ENCODE results near the gene MVB12A.

The MVB12A gene

DNA sequence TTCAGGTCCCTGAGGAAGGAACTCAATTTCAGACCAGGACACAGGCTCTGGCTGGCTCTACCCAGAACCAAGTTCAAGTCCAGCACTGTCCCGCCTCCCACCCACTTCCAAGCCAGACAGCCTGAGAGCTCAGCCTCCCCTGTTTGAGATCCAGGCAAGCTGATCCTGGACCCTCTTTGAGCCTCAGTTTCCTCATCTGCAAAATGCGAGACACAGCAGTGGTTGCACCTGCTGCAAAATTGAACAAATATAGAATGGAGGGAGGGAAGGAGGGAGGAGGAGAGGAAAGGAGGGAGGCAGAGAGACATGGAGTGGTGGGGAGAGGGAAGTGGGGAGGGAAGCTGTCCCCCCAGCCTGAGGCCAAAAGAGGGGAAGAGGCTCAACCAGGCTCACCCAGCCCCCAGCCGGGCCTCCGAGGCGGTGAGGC is 27.9 kb downstream of the MVB12A start:
- DNase-seq, result no peak

DNA sequence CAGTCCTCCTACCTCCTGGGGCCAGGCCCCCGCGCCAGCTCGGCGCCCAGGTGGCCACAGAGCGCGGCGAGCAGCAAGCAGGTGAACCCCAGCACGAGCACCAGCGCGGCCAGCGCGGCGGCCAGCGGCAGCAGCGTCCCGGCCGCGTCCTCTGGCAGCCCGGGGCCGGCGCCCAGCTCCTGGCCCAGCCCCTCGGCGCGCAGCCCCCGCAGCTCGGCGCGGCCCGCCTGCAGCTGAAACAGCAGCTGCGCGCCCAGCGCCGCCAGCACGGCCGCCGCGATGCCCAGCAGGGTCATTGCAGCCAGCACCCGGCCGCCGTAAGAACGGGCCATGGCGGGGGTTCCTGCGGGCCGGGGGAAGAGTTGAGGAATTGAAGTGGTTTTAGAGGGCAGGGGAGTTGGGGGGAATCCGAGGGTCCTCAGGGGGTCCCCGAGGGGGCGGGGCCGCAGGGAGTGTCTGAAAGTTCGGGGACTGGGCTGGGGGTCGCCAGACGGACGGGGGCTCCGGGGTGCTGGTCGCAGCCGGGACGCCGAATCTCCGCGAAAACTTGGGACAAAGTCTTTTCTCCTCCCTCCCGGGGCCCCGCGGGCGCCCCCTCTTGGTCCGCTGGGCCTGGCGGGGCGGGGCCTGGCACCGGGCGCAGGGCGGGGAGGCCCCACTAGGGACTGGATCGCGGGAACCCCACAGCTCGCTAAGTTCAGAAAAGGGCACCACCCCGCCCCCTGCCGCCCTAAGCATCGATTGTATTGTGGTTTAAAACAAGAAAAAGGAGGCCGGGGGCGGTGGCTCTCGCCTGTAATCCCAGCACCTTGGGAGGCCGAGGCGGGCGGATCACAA is 28.5 kb downstream of the MVB12A start, which contains the start of gene TMEM221:
TMEM221 (minus strand) TSS at position 538 of the 837 bp plus-strand sequence; CDS start at position 332, 206 bp downstream.
- DNase-seq, result peak in 1 of 2 experiments; percentile 15

DNA sequence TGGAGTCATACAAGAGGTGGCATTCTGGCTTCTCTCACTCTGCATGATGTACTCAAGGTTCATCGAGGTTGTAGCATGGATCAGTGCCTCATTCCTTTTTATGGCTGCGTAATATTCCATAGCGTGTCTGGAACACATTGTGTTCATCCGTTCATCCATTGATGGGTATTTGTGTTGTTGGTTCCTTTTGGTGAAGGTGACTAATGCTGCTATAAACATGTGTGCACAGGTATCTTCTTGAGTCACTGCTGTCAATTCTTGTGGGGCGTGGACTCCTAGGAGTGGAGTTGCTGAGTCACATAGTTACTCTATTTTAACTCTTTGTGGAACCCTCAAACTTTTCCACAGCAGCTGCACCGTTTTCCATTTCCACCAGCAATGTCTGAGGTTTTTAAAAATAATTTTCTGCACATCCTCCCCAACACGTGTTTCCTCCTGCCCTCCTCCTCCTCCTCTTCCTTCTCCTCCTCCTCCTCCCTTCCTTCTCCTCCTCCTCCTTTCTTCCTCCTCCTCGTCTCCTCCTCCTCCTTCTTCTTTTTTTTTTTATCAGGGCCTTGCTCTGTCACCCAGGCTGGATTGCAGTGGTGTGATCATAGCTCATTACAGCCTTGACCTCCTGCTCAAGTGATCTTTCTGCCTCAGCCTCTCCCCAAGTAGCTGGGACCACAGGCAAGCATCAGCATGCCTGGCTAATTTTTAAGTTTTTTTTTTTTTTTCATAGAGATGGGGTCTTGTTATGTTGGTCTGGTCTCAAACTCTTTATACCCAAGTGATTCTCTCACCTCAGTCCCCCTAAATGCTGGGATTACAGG is 30.6 kb downstream of the MVB12A start:
- no peak for DNase-seq

DNA sequence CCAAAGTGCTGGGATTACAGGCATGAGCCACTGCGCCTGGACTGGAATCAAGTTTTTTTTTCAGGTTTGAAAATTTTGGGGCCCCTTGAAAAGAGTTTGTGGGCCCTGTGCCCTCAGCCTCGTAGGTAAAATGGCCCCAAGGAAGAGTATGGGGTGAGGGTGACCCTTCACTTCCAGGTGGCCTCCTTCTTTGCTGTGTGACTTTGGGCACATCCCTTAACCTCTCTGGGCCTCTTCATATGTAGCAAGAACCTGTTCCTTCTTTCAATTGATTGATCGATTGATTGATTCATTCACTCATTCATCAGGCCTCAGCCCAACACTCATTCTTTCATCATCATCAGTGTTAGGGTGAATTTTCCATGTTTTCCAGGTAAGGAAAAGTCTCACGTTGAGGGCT is 32.0 kb downstream of the MVB12A start:
- no peak for DNase-seq

DNA sequence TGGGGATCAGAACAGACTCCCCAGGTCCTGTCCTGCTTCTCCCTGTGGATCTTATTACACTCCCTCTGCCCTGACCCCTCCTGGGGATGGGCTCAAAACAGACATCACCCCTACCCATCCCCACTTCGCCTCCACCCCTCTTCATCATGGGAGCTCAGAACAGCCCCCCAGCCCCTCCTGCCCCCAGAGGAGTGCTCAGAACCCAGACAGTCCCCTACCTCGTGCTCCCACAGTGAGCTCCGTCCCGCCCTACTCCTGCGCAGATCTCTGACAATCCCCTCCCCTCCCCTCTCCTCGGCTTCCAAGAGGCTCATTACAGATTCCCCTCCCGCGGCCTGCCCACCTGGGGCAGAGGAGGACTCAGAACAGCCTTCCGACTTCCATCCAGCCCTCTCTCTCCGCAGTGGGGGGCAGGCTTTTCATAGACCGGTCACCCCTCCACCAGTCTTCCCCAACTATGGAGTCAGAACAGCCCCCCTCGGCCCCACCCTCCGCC is 34.8 kb downstream of the MVB12A start:
- DNase-seq, result no peak

DNA sequence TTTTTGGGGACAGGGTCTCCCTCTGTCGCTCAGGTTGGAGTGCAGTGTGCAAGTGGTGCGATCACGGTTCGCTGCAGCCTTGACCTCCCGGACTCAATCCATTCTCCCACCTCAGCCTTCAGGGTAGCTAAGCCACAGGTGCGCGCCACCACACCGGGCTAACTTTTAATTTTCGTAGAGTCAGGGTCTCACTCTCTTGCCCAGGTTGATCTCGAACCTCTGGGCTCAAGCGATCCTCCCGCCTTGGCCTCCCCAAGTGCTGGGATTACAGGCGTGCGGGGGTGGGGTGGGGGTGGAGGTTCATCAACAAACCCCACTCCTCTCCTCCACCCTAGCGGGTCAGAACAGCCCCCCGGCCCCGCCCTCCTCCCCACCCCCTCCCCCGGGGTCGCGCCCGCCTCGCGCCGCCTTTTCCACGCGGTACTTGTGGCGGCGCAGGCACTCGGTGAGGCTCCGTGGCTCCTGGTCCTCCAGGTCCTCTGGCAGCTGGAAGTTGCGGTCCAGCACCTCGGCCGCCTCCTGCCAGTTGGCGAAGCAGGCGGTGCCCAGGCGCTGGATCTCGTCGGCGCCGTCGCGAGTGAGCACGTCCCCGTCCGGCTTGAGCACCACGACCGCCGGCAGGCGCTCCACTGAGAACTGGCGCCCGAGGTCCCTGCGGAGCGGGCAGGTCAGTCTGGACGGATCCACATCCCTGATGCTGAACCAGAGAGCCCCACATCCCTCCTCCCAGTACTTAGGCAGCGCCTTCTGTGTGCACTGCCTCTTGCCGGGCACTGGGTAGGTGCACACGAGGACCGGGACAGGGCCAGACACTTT is 35.7 kb downstream of the MVB12A start:
- DNase-seq, result no peak

DNA sequence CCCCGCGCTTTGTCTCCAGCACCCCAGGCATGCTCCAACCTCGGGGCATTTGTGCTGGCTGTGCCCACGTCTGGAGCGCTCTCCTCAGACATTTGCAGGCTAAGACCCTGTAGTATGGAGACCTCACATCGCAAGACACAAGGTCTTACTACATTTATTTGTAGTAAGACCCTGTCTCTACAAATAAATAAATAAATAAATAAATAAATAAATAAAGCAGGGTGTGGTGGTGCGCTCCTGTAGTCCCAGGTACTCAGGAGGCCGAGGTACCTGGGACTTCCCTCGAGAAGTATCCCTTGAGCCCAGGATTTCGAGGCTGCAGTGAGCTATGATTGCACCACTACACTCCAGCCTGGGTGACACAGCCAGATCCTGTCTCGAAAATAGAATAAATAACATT is 36.3 kb downstream of the MVB12A start:
- no peak for DNase-seq

DNA sequence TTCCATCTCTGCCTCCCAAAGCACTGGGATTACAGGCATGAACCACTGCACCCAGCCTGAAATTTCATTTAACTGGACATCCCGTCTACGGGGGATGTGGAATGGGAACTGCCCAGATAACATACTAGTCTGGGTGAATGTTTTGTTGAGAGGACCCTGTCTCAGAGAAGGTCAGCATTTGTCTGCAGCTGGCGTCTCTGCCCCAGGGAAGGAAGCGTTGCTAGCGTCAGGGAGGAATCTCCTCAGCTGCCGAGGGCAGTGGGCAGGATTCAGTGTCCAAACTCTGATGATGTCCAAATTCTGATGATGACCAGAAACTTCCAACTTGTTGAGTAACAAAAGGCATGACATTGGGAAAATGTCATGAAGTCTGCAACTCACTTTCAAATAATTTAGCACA is 37.8 kb downstream of the MVB12A start:
- DNase-seq, result no peak

DNA sequence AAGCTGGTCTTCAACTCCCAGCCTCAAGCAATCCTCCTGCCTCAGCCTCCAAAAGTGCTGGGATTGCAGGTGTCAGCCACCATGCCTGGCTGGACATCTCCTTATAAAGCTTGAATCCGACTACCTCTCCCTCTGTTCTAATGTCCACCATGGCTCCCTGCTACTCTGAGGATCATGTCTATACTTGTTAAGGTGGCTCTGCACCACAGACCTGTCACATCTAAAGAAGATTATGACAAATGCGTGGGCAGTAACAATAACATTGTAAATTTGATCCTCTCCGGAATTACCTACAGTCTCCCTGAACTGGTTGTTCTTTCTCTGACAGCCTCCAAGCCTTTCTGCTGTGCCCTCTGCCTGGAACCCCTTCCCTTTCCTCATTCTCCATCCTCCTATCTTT is 39.1 kb downstream of the MVB12A start:
- no peak for DNase-seq

- no peak for DNase-seq
These were observed 40.8 kb downstream of the MVB12A start, which contains the start of gene NXNL1 for GRCh38 chr19:17460372-17461230. NXNL1 (minus strand) TSS chr19:17460926; CDS start chr19:17460869, 57 bp downstream.

DNA sequence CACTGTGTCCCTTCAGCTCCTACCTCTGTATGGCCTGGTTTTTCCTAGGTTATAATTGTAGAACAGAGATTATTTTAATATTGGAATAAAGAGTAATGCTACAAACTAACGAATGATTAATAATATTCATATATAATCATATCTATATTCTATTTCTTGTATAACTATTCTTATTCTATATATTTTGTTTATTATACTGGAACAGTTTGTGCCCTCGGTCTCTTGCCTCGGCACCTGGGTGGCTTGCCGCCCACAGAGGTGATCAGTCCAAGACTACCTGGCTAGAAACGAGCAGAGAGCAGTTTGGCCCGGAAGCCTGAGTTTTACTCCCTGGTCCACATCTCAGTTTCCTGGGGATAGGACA is 46.6 kb downstream of the MVB12A start:
- DNase-seq, result no peak

GRCh38 chr19:17467471-17468301 is 47.8 kb downstream of the MVB12A start:
- DNase-seq, result no peak

DNA sequence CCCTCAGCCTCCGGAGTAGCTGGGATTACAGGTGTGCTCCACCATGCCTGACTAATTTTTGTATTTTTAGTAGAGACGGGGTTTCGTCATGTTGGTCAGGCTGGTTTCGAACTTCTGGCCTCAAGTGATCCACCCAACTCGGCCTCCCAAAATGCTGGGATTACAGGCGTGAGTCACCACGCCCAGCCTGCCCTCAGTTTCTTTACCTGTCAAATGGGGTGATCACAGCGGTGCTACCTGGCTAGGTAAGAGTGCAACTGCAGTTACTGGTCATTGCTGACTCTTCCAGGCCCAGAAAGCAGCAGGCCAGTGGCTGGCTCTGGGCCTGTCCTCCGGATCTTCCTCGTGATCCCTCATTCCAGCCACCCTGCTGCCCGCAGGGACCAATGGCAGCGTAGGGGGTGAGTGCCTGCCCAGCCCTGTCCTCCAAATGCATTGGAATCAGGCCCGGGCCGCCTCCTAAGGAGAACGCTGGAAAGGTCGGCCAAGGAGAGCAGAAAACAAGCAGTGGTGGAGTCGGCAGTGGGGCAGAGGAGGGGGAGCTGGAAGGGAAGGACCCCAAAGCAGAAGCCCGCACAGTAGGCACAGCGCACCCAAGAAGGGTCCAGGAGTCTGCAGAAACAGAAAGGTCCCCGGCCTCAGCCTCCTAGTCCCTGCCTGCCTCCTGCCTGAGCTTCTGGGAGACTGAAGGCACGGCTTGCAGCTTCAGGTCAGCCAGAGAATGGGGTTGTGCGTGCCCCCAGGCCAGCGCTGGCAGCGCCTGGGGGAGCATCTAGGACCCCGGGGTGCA is 48.6 kb downstream of the MVB12A start:
- DNase-seq, result no peak

- no peak for DNase-seq
These were observed 49.2 kb downstream of the MVB12A start for GRCh38 chr19:17469092-17469480.

DNA sequence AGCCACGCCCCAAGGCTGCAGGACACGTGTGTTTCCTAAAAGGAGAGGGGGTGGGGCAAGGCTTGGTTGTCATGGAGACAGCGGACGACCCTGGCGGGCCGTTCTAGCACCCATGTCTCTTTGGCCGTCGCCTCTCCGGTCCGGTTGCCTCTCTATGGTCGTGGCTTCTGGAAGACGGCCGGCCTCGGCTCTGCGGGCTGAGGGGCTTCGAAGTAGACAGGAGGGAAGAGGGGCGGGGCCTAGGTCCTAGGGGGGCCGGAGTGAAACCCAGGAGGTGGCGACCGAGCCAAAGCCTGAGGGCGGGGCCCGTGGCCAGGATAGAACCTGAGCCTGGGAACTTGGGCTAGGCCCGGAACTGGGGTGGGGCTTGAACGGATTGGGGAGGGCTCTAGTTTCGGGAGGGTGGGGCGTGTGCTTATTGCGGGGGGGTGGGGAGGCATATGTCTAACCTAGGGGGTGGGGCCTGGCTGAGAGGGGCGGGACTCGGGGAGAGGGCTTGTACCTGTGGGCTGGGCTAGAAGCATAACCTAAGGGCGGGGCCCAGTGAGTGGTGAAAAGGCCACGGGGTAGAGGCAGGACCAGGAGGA is 49.7 kb downstream of the MVB12A start:
- DNase-seq, result peak; percentile 92 to 93

- peak; percentile 96 to 99 for DNase-seq
These were observed 50.4 kb downstream of the MVB12A start, which contains the start of gene SLC27A1 for GRCh38 chr19:17470068-17470841. SLC27A1 (plus strand) TSS chr19:17470524; CDS start chr19:17470541, 17 bp downstream.

- DNase-seq, result no peak
These were observed 51.7 kb downstream of the MVB12A start for GRCh38 chr19:17471410-17472125.

- DNase-seq, result no peak
These were observed 53.2 kb downstream of the MVB12A start for GRCh38 chr19:17473041-17473440.
